ENCODE results near the gene LDLRAP1.

LDLRAP1 gene

DNA sequence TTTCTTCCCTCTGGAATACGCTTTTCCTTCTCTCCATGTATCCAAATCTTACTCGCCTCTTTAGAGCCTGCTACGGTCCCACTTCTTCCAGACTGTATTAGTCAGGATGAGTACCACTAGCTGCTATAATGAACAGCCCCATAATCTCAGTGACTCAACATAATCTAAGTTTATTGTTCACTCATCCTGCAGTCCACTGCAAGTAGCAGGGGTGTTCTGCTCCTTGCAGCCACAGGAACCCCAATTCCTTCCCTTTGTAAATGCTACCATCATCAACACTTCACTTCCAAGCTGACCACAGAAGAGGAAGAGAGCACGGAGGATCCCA, 18.1 kb upstream of the LDLRAP1 start:
- TF ChIP-seq, protein P1, sequence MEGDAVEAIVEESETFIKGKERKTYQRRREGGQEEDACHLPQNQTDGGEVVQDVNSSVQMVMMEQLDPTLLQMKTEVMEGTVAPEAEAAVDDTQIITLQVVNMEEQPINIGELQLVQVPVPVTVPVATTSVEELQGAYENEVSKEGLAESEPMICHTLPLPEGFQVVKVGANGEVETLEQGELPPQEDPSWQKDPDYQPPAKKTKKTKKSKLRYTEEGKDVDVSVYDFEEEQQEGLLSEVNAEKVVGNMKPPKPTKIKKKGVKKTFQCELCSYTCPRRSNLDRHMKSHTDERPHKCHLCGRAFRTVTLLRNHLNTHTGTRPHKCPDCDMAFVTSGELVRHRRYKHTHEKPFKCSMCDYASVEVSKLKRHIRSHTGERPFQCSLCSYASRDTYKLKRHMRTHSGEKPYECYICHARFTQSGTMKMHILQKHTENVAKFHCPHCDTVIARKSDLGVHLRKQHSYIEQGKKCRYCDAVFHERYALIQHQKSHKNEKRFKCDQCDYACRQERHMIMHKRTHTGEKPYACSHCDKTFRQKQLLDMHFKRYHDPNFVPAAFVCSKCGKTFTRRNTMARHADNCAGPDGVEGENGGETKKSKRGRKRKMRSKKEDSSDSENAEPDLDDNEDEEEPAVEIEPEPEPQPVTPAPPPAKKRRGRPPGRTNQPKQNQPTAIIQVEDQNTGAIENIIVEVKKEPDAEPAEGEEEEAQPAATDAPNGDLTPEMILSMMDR (IDR thresholded peaks at IDR 0.05; ENCODE audit: control insufficient read depth, insufficient read depth, low read depth, low read length, missing control alignments), result no peak
- H3K4me3 ChIP-seq (ENCODE audit: control insufficient read depth, low read depth, low read length), result no peak overlapping the region
- DNase-seq (ENCODE audit: low read depth), result no peak

DNA sequence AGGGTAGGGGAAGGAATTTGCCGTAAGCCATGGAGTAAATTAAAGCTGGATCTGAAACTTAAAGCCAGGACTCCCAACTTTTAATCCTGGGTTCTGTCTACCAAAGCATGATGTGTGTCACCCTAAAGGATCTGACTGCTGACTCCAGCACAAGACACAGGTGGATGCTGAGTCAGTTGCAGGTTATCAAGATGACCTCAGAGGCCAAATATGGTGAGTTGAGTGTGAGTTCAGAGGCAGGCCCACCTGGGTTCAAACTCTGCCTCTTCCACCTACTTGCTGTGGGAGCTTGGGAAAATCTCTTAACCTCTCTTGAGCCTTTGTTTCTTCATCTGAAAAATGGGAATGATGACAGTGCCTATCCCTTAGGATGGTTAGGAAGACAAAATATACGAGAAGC, 16.7 kb upstream of the LDLRAP1 start:
- H3K4me3 ChIP-seq (ENCODE audit: control insufficient read depth, low read depth, low read length), result no peak overlapping the region
- TF ChIP-seq, protein P1 (IDR thresholded peaks at IDR 0.05; ENCODE audit: control insufficient read depth, insufficient read depth, low read depth, low read length, missing control alignments), result no peak
- DNase-seq (ENCODE audit: low read depth), result no peak

DNA sequence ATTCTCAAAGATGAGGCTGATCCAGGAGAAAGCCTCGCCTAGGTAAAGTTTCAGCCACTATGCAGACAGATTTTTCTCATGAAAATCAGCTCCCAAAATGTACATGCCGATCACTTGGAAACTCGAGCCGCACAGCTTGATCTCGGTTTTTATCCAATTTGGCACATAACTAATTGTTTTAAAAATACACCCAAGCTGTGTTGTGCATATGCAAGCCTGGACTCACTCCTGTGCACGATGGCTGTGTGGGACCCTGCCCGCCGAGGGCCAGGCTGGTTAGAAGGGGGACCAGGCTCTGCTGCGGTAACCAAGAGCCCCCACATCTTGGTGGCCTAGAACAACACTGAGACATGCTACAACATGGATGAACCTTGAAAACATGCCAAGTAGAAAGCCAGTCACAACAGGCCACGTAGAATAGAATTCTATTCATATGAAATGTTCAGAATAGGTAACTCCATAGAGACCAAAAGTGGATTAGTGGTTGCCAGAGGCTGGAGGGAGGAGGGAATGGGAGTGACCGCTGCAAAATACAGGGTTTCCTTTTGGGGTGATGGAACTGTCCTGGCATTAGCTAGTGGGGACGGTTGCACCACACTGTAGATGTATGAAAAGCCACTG, 16.1 kb upstream of the LDLRAP1 start:
- DNase-seq (ENCODE audit: low read depth), result no peak
- no peak overlapping the region for H3K4me3 ChIP-seq (ENCODE audit: control insufficient read depth, low read depth, low read length)
- TF ChIP-seq, protein P1 (IDR thresholded peaks at IDR 0.05; ENCODE audit: control insufficient read depth, insufficient read depth, low read depth, low read length, missing control alignments), result no peak

DNA sequence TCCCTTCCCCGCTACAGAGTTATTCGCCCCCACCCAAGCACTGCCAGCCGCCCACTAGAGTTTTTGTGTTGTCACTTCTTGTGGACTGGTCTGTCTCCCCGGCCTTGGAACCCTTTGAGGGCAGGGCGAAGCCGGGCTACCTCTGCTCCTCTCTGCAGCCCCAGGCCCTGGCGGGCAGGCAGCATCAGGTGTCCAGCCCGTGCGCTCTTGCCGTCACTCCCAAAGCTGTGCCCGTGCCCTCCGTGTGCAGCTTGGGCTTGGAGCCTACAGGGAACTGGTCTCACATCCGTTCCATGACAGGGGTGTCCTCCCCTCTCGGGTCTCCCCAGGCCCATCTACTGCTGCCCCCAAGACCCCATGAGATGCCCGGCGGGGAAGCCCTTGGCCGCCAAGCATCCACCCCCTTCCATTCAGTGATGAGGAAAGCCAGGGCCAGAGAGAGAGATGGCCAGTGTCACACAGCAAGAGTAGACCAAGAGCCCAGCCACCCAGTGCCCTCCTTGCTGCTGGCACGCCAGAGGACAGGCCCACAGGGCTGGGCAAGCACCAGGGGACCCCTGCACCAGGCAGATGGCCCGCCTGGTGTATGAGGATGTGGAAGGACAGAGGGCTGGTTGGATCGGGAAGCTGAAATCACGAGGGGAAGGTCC, 15.3 kb upstream of the LDLRAP1 start:
- TF ChIP-seq, protein P1 (IDR thresholded peaks at IDR 0.05; ENCODE audit: control insufficient read depth, insufficient read depth, low read depth, low read length, missing control alignments), result no peak
- no peak for DNase-seq (ENCODE audit: low read depth)
- H3K4me3 ChIP-seq (ENCODE audit: control insufficient read depth, low read depth, low read length), result no peak overlapping the region

DNA sequence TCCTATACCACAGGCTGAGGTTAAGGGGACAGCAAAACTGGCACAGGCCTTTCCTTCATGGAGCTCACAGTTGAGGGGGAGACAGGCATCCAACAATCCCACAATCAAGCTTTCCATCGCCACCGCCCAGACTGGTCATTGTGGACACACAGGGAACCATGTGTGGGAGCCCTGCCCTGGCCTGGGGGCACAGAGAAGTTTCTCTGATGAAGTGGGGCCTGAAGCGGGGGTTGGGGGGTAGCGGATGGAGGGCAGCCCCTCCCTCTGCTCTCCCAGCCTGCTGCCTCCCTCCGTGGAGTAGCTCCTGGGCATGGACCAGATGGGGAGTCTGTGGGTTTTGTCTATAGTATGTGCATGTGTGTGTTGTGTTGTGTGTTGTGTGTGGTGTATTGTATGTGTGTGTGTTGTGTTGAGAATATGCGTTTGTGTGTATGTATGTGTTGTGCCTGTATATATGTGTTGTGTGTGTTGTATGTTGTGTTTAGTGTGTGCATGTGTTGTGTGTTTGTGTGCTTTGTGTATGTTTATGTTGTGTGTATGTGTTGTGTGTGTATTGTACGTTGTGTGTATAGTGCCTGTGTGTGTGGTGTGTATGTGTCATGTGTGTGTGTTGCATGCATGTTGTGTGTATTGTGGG, 14.4 kb upstream of the LDLRAP1 start:
- TF ChIP-seq, protein P1 (IDR thresholded peaks at IDR 0.05; ENCODE audit: control insufficient read depth, insufficient read depth, low read depth, low read length, missing control alignments), result no peak
- H3K4me3 ChIP-seq (ENCODE audit: control insufficient read depth, low read depth, low read length), result no peak overlapping the region
- no peak for DNase-seq (ENCODE audit: low read depth)

DNA sequence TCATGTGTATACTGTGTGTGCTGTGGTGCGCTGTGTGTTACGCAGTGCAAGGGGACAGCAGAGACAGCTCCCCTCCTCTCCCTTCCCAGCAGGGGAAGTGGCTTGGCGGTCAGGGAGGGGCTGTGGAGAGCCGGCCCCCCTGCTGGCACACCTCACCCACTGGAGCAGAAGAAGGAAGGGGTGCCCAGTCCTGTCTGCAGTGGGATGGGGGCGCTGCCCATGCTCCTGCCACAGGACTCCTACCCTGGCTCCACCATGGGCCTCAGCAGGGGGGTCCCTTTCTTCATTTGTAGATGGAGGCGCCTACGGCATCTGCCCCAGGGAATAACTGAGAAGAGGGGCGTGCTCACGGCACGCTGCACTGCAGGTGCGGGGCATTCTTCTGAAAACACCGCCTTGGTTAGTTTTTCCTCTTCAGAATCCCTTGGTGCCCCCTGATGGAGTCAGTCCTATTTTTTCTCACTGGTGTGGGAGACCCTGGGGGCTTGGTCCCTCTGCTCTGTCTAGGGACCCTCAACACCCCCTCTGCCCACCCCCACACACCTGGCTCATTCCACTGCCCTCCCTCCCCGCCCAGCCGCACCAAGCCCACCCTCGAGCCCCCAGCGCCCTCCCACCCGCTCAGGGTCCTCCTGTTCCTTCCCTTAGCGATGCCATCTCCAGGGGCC, 13.8 kb upstream of the LDLRAP1 start:
- TF ChIP-seq, protein P1 (IDR thresholded peaks at IDR 0.05; ENCODE audit: control insufficient read depth, insufficient read depth, low read depth, low read length, missing control alignments), result no peak
- no peak overlapping the region for H3K4me3 ChIP-seq (ENCODE audit: control insufficient read depth, low read depth, low read length)
- no peak for DNase-seq (ENCODE audit: low read depth)

All from AG09309 (cell line).